ENCODE data around the gene PAXIP1. TPM values are rescaled to one million over a fixed set of nuclear protein-coding genes. Genes with fewer than 3 reads are reported as not detected.
"Not testable (repeated sequence)": the region's sequence is repeated elsewhere in the genome, so short reads cannot be mapped to it uniquely, and the experiment has no call there.

PAXIP1 gene
- total and polyA plus RNA-seq, 12 donors, result 2.5 to 8.8 (median 6.2) TPM

- Histone ChIP-seq H3K36me3 (peaks cover 0 to 9% (median 0%) of the 10 kb centered on the region in 9 donors), H3K27me3 (no peaks in the 10 kb centered on the region), H3K4me3 (peak overlapping the region; percentile 42 to 76 (median 64)), H3K27ac (peak overlapping the region; percentile 48 to 92 (median 82)), H3K4me1 (peaks cover 0 to 23% (median 11%) of the 10 kb centered on the region in 9 donors), H3K9me3 (peaks cover 0 to 7% (median 0%) of the 10 kb centered on the region in 11 donors)
- DNase-seq (peak in 1 of 2 donors; percentile 38), ATAC-seq (peak; percentile 68 to 94 (median 90))
- WGBS, 2 donors, result 19 to 27% methylated on average over 17 of the region's 17 CpGs
- intact Hi-C loops (cut with DNase I), result loop anchor here in 8 of 10 donors (5.0 to 10.0 kb wide), 8 partner anchors 74 to 836 kb away; partner anchors contain the start of genes INSIG1 (in 2 of the 8) and PAXIP1 (in 2 of the 8)
- TF ChIP-seq CTCF (IDR thresholded peaks at IDR 0.05), result no peak
Observed at GRCh38 chr7:154928136-154929005, 74.6 kb downstream of the PAXIP1 start.

GRCh38 chr7:154927624-154928125 is 75.2 kb downstream of the PAXIP1 start:
- peaks cover 0 to 23% (median 11%) of the 10 kb centered on the region in 9 donors for H3K4me1 ChIP-seq
- intact Hi-C loops (cut with DNase I), result loop anchor here in 8 of 10 donors (1.0 to 10.0 kb wide), 10 partner anchors 24 to 837 kb away; partner anchors contain the start of genes INSIG1 (in 2 of the 8) and PAXIP1 (in 2 of the 8)
- no peaks in the 10 kb centered on the region for H3K9me3 ChIP-seq
- H3K27ac ChIP-seq, result peak overlapping the region in 9 of 10 donors; percentile 76 to 92 (median 82)
- WGBS, 2 donors, result 6 to 11% methylated on average over 5 of the region's 5 CpGs
- TF ChIP-seq CTCF (IDR thresholded peaks at IDR 0.05), result peak; percentile 28 to 83 (median 72)
- ATAC-seq (peak; percentile 60 to 92 (median 84)), DNase-seq (peak in 1 of 2 donors; percentile 84)
- peaks cover 0 to 9% (median 0%) of the 10 kb centered on the region in 9 donors for H3K36me3 ChIP-seq
- H3K27me3 ChIP-seq, result peaks cover 0 to 1% (median 0%) of the 10 kb centered on the region in 7 donors
- peak overlapping the region; percentile 42 to 76 (median 64) for H3K4me3 ChIP-seq

GRCh38 chr7:154922472-154922871 is 80.5 kb downstream of the PAXIP1 start:
- H3K27ac ChIP-seq, DNase-seq, H3K4me3 ChIP-seq, ATAC-seq, H3K36me3 ChIP-seq, H3K4me1 ChIP-seq, H3K9me3 ChIP-seq: not testable (repeated sequence)
- intact Hi-C loops (cut with DNase I), result loop anchor here in 8 of 10 donors (5.0 to 10.0 kb wide), 5 partner anchors 262 to 842 kb away; no protein-coding TSS in a partner anchor
- WGBS, 2 donors, result 63 to 75% methylated on average over 2 of the region's 2 CpGs
- H3K27me3 ChIP-seq, result peaks cover 0 to 12% (median 0%) of the 10 kb centered on the region in 7 donors

GRCh38 chr7:154919344-154920225 is 83.3 kb downstream of the PAXIP1 start:
- ATAC-seq (no peak), DNase-seq (no peak)
- peaks cover 0 to 2% (median 1%) of the 10 kb centered on the region in 9 donors for H3K4me1 ChIP-seq
- H3K4me3 ChIP-seq, result no peak overlapping the region
- no peaks in the 10 kb centered on the region for H3K9me3 ChIP-seq
- intact Hi-C loops (cut with DNase I), result loop anchor here in 8 of 10 donors (5.0 to 10.0 kb wide), 5 partner anchors 265 to 845 kb away; no protein-coding TSS in a partner anchor
- no peaks in the 10 kb centered on the region for H3K36me3 ChIP-seq
- WGBS, 2 donors, result 60 to 63% methylated on average over 11 of the region's 11 CpGs
- H3K27ac ChIP-seq, result no peak overlapping the region
- H3K27me3 ChIP-seq, result peaks cover 0 to 34% (median 22%) of the 10 kb centered on the region in 7 donors
- TF ChIP-seq CTCF (IDR thresholded peaks at IDR 0.05), result no peak
